Right lung (tissue), 5 donors: ENCODE results near the gene ASB2. TPM values are rescaled to one million over a fixed set of nuclear protein-coding genes. Genes with fewer than 3 reads are reported as not detected.

Experiments
- DNase-seq, 2 donors: peaks; one replicate each; pipeline ENCODE4 v3.0.0-alpha.2; 2013
- polyA plus RNA-seq, 5 donors: library from polyadenylated mRNA; unstranded; fragments of 120-200 nt; gene quantifications; one replicate each; pipeline versions ENCODE4 v1.2.1 to v1.2.3, GENCODE V29; 2013; ENCODE audit warnings: inconsistent platforms in 1 of 5, low replicate concordance in 1 of 5; ENCODE audit not compliant: insufficient read length in 5 of 5, insufficient read depth in 1 of 5

ASB2 gene
- polyA plus RNA-seq, 5 donors = 0.43 to 2.9 (median 1.4) TPM

DNA sequence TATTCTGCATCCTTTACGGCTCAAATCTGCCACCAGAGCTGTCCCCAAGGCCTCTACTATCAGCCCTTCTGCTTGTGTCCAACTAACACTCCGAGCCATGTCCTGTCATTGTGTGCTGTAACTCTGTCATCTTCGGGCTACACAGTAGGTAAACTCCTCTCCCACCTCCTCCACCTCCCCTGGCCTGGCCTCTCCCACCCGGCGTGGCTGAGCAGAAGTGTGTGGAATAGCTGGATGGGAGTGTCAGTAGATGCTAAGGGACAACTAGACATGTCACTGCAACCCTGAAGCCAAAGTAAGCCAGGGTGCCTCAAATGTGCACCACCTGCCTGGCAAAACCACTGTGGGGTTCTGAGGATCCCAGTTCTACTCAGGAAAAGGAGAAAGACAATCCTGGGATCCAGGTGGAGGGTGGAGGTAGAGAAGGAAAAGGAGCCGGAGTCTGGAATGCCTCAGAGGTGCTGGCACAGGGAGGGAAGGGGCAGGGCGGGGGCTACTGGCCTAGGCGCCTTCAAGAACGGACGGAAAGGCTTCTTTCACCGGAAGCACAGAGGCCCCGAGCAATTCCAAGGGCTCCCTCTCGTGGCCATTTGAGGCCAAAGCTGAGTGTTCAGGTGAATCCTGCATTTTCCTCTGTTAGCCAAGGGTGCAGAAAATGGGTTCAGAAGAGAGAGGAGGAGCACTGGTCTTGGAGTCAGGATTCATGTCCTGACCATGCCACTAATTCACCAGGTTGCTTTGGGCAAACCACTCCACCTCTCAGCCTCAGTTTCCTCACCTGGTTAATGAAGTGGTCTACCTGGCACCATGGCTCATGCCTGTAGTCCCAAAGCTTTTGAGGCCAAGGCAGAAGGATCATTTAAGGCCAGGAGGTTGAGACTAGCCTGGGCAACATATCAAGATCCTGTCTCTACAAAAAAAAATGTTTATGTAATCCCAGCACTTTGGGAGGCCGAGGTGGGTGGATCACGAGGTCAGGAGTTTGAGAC is 69.7 kb downstream of the ASB2 start:
- no peak for DNase-seq

DNA sequence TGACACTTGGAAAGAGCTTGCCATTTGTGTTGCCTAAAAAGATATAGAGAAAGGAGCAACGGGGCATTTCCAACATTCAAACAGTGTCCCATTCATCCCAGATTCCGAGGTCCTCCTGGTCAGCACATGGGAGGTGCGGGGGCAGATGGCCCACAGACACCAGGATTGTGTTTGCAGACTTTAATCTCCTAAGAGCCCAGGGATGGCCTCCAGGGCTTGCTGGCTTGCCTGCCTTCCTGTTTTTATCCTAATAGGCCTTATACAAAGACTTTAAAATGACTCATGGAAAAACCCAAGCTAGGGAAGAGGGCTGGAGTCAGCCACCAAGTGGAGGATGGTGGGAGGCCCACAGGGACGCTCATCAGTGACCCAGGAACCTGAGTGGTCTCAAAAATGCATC is 70.7 kb downstream of the ASB2 start:
- DNase-seq = no peak

DNA sequence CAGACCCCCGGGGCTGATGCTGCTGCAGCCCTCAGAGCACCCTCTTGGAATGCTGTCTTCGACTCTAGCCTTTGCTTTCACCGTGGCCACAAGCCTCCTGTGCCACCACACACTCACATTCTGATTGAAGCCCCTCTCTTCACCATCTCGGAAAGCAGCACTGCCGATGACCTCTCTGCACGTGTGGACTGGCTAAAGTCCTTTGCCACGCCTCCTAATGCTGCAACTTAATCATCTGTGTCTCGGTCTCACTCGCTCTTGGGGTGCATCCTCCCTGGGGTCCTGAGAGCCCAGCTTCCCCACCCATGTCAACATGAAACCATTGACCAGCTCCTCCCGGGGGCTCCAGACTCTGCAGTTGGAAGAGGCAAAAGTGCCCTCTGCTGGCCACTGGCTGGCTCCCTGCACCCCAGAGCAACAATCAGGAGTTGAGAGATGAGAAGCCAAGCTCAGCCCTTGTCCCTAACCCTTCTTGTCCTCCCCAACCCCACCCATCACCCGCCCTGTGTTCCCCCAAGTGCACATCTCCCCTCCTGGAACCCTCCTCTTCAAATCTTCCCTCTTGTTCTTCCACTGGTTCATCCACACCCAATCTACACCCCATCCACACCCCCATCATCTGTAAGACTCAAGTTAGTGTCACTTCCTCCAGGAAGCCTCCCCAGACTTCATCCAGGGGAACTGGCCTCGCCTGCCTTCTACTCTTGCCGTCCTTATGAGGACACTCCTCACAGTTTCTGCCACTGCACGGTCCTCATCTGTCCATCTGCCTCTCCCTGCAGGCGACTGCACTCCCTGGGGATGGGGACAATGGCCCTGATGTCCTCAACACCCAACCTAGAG is 72.8 kb downstream of the ASB2 start:
- no peak for DNase-seq

DNA sequence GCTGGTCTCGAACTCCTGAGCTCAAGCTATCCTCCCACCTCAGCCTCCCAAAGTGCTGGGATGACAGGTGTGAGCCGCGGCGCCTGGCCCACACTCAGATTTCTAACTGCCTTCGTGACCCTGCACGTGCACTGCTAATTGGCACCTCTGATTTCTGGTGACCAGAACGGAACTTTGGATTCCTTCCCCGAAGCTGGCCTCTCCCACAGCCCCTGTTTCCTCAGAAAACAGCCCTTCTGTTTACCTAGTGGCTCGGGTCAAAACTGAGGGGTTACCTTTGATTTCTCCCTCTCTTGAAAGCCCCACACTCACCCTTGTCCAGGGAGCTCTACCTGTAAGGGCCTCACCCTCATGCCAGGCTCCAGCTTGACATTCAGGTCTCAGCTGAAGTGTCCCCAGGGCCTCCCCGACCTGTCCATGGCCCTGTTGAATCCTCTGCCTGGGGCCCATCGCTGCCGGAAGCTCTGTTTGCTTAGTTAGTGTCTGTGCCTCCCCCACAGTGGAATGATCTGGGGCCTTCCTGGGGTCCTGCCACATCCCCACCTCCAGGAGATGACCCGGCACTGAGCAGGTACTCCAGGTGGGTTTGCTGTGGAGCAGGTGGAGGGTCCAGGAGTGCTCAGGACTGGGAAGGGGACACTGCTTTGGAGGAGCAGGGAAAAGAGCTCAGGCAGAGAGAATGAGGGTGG is 73.6 kb downstream of the ASB2 start:
- DNase-seq = no peak

DNA sequence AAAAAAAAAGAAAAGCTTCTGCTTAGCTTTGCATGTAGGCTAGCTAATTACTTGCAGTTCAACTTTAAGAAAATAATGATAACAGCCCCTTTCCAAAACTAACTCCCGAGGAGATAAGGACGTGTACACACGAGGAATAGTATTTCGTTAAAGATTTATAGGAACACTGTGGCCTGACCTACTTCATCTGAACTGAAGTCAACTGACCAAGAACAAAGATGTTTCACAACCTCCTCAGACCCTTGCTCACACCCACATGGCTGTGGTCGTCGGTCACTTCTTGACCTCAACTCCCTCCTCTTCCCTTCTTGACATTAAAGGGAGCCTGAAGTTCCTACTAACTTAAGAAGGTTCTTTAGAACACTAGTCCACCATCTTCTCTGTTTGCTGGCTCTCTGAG is 74.6 kb downstream of the ASB2 start:
- no peak for DNase-seq

DNA sequence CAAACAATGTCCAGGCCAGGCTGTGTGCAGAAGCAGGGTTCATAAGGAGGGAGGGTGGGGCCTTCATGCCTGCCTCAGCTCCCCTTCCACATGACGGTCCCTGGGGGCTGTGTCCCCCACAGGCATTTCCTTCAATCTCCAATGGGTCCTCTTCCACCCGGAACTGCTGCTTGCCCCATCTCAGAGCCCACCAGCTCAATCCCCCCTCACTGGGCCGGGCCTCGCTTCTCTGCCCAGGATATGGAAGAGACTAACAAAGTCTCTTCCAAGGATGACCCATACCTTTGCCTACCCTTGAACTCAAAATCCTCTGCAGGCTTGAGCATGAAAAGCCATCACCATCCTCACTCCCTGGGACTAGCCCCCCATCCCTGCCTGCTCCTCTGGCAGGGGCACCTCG is 77.6 kb downstream of the ASB2 start:
- no peak for DNase-seq

DNA sequence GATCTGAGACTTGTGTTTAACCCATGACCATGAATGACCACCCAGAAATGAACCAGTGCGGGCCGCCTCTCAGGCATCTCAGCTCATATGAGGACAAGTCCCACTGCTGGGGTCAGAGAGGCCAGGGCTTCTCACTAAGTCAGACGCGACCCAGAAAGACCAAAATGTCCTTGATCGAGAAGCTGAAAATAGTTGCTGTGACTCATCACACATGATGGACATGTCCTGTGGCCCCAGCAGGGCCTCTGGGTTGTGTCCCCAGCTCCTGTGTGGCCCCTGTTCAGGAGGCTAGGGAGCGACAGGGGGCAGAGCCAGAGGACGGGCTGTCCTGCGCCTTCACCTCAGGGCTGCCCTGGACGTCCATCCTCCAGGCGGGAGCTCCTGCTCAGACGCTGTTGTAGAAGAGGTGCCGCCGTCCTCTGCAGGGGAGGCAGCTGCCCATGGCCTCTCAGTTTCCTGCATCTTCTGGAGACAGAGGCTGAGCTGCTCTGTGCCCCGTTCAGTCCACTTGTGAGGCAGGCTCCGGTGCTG is 78.2 kb downstream of the ASB2 start:
- DNase-seq = no peak

DNA sequence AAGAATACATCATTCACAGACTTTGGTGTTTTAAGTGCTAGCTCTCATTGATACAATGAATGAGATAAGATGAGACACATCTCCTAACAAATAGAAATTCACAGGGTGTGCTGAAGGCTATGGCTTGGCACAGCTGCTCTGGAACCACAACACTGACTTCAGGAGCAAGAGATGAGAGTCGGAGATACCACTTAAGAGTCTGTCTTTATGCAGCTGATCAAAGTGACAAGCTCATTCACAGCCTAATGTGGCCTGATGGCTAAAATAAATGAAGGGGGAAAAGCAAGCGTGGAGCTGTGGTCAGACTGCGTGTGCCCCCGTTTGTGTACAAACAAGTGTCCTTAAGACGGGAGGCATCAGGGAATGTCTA is 78.9 kb downstream of the ASB2 start:
- no peak for DNase-seq

DNA sequence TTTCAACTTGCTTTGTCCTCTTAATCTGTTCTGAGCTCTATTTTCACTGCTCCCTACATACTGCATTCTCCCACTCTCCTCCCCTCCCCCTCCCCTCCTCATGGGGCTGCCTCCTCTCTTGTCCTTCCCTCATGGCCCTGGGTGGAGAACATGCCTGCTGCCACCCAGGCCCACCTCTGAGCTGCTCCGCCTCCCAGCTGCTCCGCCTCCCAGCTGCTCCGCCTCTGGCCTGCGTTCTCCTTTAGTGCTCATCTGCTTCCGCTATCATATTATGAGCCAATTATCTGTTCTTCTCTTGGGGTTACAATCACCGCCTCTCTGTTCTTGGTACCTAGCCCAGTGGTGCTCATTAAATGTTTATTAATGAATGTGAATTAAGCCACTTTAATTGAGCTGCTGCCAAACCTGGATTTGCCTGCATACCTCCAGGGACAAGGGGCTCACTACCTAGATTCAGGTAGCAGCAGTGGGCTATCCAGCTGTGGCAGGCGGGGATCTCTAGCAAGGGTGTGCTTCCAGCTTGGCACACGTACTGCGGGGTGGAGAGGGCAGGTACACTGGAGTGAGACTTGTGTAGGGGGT is 81.3 kb downstream of the ASB2 start:
- DNase-seq = no peak

DNA sequence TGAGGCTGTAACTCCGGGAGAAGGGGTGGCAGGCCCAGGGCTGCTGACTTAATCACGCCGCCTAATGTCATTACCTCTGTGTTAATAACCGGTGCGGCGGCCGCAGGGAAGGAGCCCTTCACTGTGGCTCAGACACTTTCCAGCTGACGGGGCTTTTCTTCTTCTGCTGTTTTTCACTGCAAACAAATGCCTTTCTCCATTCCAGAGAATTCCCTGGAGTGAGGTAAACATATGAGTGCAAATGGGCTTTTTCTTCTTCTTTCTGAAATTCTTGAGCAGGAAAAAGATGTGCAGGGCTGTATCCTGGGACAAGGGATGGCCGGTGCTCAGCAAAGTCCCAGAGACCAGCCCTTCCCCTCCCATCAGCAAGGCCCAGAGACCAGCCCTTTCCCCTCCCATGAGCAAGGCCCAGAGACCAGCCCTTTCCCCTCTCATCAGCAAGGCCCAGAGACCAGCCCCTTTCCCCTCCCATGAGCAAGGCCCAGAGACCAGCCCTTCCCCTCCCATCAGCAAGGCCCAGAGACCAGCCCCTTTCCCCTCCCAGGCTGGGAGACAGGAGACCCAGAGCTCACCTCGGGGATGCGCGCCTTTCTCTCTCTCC is 82.6 kb downstream of the ASB2 start:
- DNase-seq = no peak

DNA sequence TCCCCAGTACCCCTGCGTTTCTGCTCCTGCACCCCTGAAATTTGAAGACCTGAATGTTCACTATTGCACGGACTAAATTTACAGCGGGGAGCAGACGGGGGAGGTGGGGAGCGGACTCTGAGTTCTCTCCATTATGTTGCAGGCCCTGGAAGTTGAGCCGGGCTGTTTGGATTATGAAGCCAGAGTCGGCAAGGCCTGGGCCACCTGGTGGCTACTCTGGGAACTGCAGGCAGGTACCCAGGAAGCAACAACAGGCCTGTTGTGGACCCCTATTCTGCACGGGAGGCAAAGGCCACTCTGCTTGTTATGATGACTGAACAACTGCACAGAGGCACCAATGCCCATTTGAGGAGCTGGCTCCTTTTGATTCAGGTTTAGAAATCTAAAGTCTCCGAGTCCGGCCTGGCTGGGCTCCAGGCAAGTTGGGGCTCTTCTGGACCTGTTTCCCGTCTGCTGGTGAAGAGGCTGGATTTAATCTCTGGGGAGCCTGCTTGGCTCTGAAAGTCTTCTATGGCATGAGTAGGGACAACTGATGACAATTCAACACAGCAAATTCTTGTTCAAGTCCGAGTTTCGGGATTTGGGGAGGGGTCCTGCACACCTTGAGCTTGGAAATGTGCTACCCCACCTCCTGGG is 83.3 kb downstream of the ASB2 start:
- DNase-seq = peak; percentile 32 to 40

DNA sequence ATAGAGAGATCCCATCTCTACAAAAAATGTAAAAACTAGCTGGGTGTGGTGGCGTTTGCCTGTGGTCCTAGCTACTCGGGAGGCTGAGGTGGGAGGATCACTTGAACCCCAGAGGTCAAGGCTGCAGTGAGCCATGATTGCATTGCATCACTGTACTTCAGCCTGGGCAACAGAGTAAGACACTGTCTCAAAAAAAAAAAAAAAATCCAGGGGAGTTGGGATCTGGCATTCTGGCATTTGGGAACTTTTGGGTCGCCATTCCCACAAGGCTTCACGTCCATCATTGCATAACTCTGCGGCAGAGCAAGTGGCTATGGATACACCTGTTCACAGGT is 83.9 kb downstream of the ASB2 start:
- no peak for DNase-seq

DNA sequence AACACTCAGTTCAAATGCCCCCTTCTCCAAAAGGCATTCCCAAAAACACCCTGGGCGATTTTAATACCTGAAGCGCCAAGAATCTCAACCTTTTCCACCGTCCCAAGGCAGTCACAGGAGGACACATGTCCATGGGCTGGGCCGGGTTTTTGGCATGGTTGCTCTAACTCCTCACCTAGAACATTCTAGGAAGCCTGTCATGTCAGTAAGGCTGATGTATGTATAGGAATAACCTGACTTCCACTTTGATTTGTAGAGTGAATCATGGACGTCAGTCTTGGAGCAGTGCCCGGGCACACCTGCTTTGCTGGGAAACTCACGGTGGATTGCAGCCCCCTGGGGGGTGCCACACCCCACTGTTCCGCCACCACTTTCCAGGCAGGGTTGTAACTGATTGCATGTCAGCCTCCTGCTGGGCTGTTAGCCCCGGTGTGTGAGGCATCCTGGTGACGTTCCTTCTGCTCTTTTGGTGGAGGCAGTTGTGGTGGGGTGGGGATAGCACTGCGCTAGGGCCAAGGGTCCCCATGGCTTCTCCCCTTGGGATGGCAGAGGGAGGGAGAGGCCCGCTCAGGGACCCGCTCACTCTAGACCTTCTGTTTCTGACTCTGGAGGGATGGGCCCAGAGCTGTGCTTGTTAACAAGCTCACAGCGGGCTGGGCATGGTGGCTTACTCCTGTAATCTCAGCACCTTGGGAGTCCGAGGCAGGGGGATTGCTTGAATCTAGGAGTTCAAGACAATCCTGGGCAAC is 84.4 kb downstream of the ASB2 start:
- no peak for DNase-seq

DNA sequence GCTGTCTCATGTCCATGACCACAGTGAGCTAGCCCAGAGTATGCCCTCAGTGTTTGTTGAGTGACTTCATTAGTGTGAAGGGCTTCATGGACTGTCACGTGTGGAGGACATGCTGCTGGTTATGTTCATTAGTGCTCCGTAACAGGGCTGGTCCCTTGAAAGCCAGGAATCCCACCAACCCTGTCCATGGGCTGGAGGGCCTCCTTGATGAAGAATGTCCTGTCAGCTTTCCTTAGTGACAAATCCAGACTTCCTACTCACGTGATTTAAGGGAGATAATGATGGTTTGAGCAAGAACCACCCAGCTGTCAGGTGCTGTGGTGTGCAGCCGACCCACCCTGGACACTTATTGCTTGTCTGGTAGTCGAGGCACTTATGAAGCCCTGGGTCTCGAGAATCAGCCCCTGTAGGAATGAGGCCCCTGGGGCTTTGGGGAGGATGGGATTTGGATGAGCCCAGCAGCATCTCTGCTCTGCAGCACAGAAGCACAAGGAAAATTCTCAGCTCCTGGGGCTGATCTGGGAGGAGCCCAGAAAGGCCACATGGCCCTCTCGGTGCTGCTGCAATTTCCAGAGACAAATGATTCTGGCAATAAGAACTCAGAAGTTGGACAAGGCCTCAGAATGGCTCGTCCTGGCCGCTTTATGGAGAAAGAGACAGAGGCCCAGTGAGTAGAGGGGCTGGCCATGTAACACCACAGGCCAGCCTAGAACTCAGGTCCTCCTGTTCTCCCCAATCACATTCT is 86.5 kb downstream of the ASB2 start:
- no peak for DNase-seq

DNA sequence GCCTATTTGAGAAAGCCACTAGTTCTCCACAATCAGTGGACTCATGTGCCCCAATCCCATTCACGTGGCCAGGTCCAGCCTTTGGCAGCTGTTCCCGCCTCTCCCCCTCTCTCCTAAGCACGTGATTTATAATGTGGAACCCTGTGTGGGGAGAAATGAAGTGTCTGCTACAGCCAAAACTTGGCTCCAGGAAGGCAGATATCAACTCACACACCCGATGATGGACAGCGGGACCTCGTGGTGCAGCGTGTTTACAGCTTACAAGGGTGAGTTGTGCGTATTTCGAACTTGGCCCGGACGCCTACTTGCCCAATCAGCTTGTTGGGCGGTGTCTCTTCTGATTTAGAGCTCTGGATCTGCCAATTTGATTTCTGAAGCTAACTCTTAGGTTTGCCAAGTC is 87.4 kb downstream of the ASB2 start:
- peak; percentile 18 to 48 for DNase-seq

DNA sequence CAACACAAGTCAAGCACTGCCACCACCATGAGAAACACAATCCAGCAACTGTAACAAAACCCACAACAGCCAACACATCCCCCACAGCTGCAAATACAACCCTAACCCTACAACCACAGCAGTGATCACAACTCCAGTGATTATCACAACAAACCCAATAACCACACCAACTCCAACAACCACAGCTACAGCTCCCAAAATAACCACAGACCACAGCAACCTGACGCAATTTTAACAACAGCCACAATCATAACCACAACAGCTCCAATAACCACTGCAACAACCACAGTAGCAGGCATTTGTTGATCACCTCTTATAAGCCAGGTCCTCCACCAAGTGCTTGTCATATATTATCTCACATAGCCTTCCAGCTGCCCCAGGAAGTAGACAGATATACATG is 91.4 kb downstream of the ASB2 start:
- no peak for DNase-seq
